ENCODE data around the gene MET.

- TF ChIP-seq, protein P1, sequence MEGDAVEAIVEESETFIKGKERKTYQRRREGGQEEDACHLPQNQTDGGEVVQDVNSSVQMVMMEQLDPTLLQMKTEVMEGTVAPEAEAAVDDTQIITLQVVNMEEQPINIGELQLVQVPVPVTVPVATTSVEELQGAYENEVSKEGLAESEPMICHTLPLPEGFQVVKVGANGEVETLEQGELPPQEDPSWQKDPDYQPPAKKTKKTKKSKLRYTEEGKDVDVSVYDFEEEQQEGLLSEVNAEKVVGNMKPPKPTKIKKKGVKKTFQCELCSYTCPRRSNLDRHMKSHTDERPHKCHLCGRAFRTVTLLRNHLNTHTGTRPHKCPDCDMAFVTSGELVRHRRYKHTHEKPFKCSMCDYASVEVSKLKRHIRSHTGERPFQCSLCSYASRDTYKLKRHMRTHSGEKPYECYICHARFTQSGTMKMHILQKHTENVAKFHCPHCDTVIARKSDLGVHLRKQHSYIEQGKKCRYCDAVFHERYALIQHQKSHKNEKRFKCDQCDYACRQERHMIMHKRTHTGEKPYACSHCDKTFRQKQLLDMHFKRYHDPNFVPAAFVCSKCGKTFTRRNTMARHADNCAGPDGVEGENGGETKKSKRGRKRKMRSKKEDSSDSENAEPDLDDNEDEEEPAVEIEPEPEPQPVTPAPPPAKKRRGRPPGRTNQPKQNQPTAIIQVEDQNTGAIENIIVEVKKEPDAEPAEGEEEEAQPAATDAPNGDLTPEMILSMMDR (IDR thresholded peaks at IDR 0.05): no peak
- no peak for TF ChIP-seq POLR2A (IDR thresholded peaks at IDR 0.05)
- no peak for TF ChIP-seq POLR2AphosphoS5 (IDR thresholded peaks at IDR 0.05; ENCODE audit: insufficient read depth in 1 of 2, low read depth in 1 of 2)
These were observed 27.1 kb downstream of the MET start for GRCh38 chr7:116698930-116699721.
